HG03520 (cell line): ENCODE data around the gene P3H2.
"Not testable (repeated sequence)": the region's sequence is repeated elsewhere in the genome, so short reads cannot be mapped to it uniquely, and the experiment has no call there.

Experiments used
- ATAC-seq: cut with Tn5 transposase; IDR thresholded peaks from one replicate; pipeline ENCODE4 v1.9.1; 2021; ENCODE audit warnings: mild to moderate bottlenecking, moderate library complexity; ENCODE audit not compliant: unreplicated experiment

Gene P3H2

GRCh38 chr3:190089711-190090110, 31.0 kb downstream of the P3H2 start:
- peak; percentile 68 for ATAC-seq

- ATAC-seq: no peak
These were observed 31.8 kb downstream of the P3H2 start for GRCh38 chr3:190088890-190089289.

- peak; percentile 58 for ATAC-seq
These were observed 34.5 kb downstream of the P3H2 start for GRCh38 chr3:190086191-190086590.

GRCh38 chr3:190084983-190085382, 35.7 kb downstream of the P3H2 start:
- ATAC-seq: no peak

- ATAC-seq: no peak
These were observed 37.1 kb downstream of the P3H2 start for GRCh38 chr3:190083635-190084034.

- no peak for ATAC-seq
These were observed 39.3 kb downstream of the P3H2 start for GRCh38 chr3:190081389-190081788.

- not testable (repeated sequence) for ATAC-seq
These were observed 41.5 kb downstream of the P3H2 start for GRCh38 chr3:190079173-190079572.

- no peak for ATAC-seq
These were observed 43.2 kb downstream of the P3H2 start for GRCh38 chr3:190077395-190078045.

GRCh38 chr3:190076601-190077394, 43.9 kb downstream of the P3H2 start:
- ATAC-seq: no peak

GRCh38 chr3:190076136-190076535, 44.6 kb downstream of the P3H2 start:
- ATAC-seq: no peak

- ATAC-seq: no peak
These were observed 45.9 kb downstream of the P3H2 start for GRCh38 chr3:190074817-190075216.

GRCh38 chr3:190073264-190074008, 47.3 kb downstream of the P3H2 start:
- peak; percentile 81 for ATAC-seq

- no peak for ATAC-seq
These were observed 47.8 kb downstream of the P3H2 start for GRCh38 chr3:190072856-190073255.

- not testable (repeated sequence) for ATAC-seq
These were observed 48.8 kb downstream of the P3H2 start for GRCh38 chr3:190071921-190072320.

- no peak for ATAC-seq
These were observed 49.9 kb downstream of the P3H2 start for GRCh38 chr3:190070622-190071347.

GRCh38 chr3:190065204-190065603, 55.5 kb downstream of the P3H2 start:
- ATAC-seq: no peak

GRCh38 chr3:190064659-190065058, 56.0 kb downstream of the P3H2 start:
- ATAC-seq: no peak

GRCh38 chr3:190064112-190064511, 56.6 kb downstream of the P3H2 start:
- no peak for ATAC-seq

- no peak for ATAC-seq
These were observed 57.2 kb downstream of the P3H2 start for GRCh38 chr3:190063490-190063889.

- no peak for ATAC-seq
These were observed 60.4 kb downstream of the P3H2 start for GRCh38 chr3:190060192-190060775.

GRCh38 chr3:190059242-190059590, 61.5 kb downstream of the P3H2 start:
- no peak for ATAC-seq
